HG03460 (cell line): ENCODE measurements around the gene SLC13A5.
A peak's percentile ranks its signal among the peaks of the same experiment; 100 is the strongest.

Experiments
- ATAC-seq: cut with Tn5 transposase; IDR thresholded peaks from one replicate; pipeline ENCODE4 v1.9.1; 2021; ENCODE audit not compliant: unreplicated experiment

SLC13A5 gene

GRCh38 chr17:6639586-6640535 lies 73.3 kb downstream of the SLC13A5 start:
- peak; percentile 4 for ATAC-seq

DNA sequence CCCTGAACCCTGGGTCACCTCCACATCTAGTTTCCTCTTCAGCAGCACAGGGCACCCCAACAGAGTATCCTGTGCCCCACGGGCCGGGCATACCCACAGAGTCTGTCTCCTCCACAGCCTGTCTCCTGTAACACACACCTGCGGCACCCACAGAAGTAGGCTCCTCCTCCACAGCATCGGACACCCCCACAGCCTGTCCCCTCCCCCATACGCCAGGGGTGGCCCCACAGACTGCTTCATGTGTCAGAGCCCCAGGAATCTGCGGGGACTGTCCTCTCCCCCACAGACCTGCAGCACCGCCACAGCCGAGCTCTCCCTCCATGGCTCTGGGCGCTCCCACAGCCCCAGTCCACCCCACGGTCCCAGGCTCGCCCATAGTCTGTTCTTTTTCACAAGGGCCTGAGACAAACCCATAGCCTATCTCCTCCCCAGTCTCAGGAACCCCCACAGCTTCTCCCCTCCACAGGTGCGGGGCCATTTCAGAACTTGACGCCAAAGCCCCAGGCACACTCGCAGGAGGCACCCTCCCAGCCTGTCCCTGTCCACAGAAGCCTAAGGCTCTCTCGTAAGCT lies 74.1 kb downstream of the SLC13A5 start:
- no peak for ATAC-seq

GRCh38 chr17:6638046-6638908 lies 74.9 kb downstream of the SLC13A5 start:
- no peak for ATAC-seq

- ATAC-seq, result no peak
These were observed 75.7 kb downstream of the SLC13A5 start for GRCh38 chr17:6637458-6637840.

- ATAC-seq, result no peak
These were observed 76.3 kb downstream of the SLC13A5 start for GRCh38 chr17:6636616-6637457.

- ATAC-seq, result no peak
These were observed 77.1 kb downstream of the SLC13A5 start for GRCh38 chr17:6636105-6636504.
